ENCODE results near the gene SUGP2.
A peak's percentile ranks its signal among the peaks of the same experiment; 100 is the strongest.

SUGP2 gene

DNA sequence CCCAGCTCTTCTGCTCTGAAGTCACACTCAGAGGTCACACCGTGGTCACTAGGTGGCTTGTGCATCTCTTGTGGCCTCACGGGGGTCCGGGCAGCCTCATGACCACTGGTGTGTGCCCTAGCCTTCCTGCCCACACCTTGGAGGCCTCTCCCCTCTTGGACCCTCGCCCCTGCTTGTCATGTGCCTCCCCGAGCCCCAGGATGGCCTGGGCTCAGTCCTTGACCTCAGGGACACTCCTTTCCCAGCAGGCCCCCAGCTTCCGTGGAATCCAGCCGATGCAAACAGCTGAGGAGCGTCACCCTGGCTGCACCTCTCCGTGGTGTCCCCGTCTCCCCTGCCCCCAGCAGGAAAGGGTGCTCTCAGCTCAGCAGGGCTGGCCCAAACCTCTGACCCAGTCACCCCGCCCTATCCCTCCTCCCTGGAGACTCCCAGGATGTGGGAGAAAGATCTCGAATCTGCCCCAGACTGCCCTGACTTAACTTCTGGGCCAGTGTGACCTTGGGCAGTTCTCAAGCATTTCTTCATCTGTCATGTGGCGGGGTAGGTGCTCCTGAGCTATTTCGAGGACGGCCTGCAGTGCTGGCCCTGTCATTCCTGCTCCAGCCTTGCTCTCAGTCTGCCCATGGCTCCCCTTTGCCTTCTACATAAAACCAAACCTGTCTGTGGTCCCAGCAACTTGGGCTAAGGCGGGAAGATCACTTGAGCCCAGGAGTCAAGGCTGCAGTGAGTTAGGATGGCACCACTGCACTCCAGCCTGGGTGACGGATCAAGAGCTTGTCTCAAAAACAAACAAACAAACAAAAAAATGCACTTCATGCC lies 25.9 kb upstream of the SUGP2 start:
- DNase-seq (ENCODE audit: low read depth): no peak

DNA sequence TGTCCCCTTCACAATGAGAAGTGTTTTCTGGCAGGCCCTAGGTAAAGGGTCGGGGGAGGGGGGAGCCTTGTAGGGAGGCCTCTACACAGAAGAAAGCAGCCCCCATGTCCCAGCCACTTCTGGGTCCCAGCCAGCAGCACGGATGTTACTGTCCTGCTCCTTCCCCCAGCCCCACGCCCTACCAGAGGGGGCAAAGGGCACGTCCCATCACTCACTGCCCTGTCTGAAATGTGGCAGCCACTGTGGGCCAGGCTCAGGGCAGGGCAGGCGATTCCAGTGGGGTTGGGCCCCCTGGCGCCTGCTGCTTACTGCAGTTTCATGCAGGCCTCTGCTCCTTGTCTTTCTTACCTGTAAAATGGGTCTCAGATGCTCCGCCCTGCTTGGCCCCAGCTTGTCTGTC lies 24.4 kb upstream of the SUGP2 start:
- DNase-seq (ENCODE audit: low read depth): no peak

DNA sequence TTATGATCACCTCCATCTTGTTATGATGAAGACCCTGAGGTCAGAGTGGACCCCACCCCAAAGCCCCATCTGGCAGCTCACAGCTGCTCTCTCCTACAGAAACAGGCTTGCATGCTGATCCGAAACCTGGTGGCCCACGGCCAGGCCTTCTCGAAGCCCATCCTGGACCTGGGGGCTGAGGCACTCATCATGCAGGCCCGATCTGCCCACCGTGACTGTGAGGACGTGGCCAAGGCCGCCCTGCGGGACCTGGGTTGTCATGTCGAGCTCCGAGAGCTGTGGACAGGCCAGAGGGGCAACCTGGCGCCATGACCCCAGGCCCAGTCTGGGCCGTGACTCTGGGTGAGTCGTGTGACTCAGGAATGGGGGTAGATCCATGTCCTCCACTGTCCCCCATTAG lies 24.0 kb upstream of the SUGP2 start:
- DNase-seq (ENCODE audit: low read depth): no peak

DNA sequence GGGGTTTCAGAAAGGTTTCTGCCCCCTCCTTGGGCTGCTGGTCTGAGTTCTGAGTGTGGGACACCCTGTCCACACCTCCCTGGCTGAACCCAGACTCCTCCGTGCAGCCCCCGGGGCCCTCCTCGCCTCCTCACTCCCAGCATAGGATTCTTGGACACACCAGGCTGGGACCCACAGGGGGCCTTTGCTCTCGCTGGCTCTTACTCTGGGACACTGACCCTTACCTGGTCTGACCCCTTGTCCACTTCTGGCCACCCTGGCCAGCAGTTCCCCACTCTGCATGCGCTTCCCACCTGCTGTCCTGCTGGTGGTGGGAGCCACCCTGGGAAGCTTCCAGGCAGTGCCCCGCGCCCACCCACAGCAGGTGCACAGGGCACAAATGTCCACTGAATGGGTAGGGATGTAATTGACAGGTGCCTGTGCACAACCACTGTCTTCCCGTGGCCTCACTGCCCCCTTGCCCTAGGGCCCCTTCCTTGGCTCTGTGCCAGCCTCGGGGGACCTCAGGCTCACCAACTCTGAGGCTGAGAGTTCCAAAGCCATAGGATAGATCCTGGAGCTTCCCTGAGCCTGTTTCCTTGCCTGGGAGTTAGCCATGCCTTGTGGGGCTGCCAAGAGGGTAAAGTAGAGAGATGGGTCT lies 23.4 kb upstream of the SUGP2 start:
- no peak for DNase-seq (ENCODE audit: low read depth)

GRCh38 chr19:19055701-19056100 lies 22.4 kb upstream of the SUGP2 start:
- DNase-seq (ENCODE audit: low read depth): no peak

GRCh38 chr19:19054939-19055440 lies 21.7 kb upstream of the SUGP2 start:
- no peak for DNase-seq (ENCODE audit: low read depth)

- DNase-seq (ENCODE audit: low read depth): no peak
Measured at GRCh38 chr19:19054315-19054938, 21.1 kb upstream of the SUGP2 start.

DNA sequence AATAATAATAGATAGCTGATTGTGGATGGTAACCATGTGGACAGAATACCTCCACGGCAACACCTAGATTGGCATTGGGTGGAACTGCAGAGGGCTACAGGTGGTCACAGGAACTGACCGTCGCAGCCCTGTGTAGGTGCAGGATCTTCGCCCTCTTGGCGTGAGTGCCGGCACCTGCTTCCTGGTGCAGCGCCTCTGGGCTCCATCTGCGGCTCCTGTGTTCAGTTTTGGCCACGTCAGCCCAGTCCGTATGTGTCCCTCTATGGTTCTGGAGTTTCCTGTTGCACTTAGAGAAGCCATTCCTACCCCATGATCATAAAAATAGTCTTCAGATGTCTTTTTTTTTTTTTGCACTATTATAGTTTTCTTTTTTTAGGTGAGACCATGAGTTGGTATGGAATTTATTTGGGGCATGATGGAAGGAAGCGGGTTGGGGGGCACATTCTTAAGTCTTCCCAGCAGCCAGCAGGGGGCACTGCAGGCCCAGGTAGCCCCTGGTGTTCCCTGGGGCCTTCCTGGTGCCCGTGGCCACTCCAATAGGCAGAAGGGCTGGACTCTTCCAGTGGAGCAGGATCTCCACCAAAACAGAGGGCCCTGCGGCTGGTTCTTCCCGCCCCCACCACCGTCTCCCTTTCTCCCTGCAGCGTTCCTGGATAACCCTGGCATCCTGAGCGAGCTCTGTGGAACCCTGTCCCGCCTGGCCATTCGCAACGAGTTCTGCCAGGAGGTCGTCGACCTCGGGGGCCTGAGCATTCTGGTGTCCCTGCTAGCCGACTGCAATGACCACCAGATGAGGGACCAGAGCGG lies 20.4 kb upstream of the SUGP2 start:
- no peak for DNase-seq (ENCODE audit: low read depth)

DNA sequence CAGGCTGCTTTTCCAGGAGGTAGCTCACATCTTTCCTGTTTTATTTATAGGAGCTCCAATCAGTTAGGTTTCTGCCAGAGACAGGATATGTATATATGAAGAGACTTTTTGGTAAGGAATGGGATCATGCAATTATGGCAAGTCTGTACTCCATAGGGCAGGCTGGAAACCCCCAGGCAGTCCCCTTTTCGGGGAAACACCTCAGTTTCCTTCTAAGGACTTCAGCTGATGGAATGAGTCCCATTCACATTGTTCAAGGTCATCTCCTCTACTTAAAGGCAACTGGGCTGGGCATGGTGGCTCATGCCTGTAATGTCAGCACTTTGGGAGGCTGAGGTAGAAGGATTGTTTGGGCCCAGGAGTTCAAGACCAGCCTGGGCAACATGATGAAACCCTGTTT lies 19.6 kb upstream of the SUGP2 start:
- no peak for DNase-seq (ENCODE audit: low read depth)

DNA sequence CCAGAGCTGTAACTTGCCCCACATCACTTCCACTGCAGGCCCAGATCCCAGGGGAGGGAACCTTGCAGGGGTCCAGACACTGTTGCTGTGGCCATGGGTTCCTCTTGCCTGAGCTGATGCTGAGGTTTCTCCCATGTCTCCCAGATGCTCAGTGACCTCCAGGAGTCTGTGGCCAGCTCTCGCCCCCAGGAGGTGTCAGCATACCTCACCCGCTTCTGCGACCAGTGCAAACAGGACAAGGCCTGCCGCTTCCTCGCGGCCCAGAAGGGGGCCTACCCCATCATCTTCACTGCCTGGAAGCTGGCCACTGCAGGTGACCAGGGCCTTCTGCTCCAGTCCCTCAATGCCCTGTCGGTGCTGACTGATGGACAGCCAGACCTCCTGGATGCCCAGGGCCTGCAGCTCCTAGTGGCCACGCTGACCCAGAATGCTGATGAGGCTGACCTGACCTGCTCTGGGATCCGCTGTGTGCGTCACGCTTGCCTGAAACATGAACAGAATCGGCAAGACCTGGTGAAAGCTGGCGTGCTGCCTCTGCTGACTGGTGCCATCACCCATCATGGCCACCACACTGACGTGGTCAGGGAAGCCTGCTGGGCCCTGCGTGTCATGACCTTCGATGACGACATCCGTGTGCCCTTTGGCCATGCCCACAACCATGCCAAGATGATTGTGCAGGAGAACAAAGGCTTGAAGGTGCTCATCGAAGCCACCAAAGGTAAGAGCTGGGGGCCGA lies 18.3 kb upstream of the SUGP2 start:
- no peak for DNase-seq (ENCODE audit: low read depth)

DNA sequence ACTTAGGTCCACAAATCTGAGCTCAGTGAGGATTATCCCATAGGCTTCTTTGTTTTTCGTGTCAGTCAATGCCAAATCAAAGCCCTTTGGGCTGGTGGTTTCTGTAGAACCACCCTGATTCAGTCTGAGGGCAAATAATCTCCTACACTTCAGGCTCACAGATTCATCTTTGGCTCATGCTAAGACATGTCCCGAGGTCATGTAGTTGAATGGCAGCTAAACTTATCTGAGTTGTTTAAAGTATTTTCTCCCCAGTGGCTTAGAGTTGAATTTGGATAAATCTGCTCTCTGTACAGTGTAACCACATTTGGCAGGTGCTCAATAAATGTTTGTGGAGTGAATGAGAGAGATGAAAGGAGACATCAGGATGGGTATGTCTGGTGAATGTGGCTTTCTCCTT lies 17.4 kb upstream of the SUGP2 start:
- DNase-seq (ENCODE audit: low read depth): no peak

- no peak for DNase-seq (ENCODE audit: low read depth)
Measured at GRCh38 chr19:19050104-19050503, 16.8 kb upstream of the SUGP2 start.

DNA sequence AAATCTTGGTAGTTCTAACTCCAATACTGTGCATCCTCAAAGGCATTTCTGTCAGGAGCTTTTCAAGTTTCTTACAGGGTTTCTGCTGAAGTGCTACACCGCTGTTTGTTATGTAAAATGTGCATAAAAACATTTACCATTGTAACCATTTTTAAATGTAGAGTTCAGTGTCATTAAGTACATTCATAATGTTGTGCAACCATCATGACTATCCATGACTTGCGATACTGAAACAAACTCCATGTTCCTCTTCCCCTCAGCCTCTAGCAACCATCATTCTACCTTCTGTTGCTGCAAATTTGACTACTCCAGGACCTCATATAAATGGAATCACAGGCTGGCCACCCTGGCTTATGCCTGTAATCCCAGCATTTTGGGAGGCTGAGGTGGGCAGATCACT lies 16.1 kb upstream of the SUGP2 start:
- no peak for DNase-seq (ENCODE audit: low read depth)

DNA sequence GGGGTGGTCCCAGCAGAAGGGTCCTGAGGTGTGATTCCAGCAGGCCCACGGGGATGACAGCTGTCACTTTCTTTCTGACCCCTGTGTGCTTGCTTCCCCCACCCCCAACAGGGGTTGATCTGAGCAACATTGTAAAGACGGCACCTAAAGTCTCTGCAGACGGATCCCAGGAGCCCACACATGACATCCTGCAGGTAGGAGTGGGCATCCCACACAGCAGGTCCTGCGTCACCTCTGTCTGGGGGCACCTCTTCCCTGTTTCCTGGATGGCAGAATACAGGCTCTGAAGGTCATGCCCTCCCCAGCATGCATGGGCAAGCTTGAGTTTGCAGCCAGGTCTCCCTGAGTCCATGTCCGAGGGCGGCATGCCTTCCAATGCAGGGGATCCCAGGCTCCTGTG lies 10.6 kb upstream of the SUGP2 start:
- no peak for DNase-seq (ENCODE audit: low read depth)

GRCh38 chr19:19043481-19043880 lies 10.2 kb upstream of the SUGP2 start:
- no peak for DNase-seq (ENCODE audit: low read depth)

DNA sequence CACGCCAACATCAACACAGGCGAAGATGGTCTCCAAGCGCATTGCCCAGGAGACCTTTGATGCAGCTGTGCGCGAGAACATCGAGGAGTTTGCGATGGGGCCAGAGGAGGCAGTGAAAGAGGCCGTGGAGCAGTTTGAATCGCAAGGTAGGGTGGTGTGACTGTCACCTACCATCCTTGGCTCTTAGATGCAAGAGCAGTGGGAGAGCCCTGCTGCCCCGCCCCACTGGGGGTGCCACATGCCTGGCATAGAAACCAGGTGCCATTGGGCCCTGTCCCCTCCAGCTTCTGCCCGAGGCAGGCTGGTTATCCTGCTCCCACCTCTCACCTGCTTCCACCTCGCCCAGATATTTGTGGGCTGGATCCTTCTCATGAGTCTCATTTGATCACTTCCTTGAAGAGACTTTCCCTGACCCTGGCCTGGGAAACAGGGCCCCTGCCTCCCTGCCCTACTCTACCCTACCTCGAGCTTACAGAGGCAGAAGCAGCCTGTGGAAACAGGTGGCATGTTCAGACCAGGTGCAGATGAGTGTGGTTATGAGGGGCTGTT lies 9.5 kb upstream of the SUGP2 start:
- DNase-seq (ENCODE audit: low read depth): no peak

DNA sequence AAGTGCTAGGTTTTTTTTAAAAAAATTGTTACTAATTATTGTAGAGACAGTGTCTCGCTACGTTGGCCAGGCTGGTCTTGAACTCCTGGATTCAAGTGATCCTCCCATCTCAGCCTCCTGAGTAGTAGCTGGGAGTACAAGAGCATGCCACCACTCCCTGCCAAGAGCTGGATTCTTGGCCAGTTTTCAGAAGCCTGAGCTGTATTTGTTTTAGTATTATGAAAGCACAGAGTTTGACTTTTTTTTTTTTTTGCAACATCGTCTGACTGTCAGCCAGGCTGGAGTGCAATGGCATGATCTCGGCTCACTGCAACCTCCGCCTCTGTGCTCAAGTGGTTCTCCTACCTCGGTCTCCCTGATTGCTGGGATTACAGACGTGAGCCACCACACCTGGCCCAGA lies 7.1 kb upstream of the SUGP2 start:
- DNase-seq (ENCODE audit: low read depth): no peak

GRCh38 chr19:19039901-19040300 lies 6.6 kb upstream of the SUGP2 start:
- no peak for DNase-seq (ENCODE audit: low read depth)

GRCh38 chr19:19034204-19034624 lies 897 bp upstream of the SUGP2 start:
- DNase-seq (ENCODE audit: low read depth): peak; percentile 35

GRCh38 chr19:19033176-19033425 lies 216 bp downstream of the SUGP2 start:
- DNase-seq (ENCODE audit: low read depth): no peak

- peak; percentile 49 for DNase-seq (ENCODE audit: low read depth)
Measured at GRCh38 chr19:19032420-19033175, 719 bp downstream of the SUGP2 start.

Data from stimulated activated CD8-positive, alpha-beta memory T cell treated with anti-CD3 and anti-CD28 coated beads, Interleukin-15, amount 100 ng/mL, for 24 hours (primary cell).